ENCODE data around the gene PCBP3. TPM values are rescaled to one million over a fixed set of nuclear protein-coding genes. Genes with fewer than 3 reads are reported as not detected.

Gene PCBP3
- total RNA-seq, 1 experiment from 2014 or later, result 10.9 TPM

DNA sequence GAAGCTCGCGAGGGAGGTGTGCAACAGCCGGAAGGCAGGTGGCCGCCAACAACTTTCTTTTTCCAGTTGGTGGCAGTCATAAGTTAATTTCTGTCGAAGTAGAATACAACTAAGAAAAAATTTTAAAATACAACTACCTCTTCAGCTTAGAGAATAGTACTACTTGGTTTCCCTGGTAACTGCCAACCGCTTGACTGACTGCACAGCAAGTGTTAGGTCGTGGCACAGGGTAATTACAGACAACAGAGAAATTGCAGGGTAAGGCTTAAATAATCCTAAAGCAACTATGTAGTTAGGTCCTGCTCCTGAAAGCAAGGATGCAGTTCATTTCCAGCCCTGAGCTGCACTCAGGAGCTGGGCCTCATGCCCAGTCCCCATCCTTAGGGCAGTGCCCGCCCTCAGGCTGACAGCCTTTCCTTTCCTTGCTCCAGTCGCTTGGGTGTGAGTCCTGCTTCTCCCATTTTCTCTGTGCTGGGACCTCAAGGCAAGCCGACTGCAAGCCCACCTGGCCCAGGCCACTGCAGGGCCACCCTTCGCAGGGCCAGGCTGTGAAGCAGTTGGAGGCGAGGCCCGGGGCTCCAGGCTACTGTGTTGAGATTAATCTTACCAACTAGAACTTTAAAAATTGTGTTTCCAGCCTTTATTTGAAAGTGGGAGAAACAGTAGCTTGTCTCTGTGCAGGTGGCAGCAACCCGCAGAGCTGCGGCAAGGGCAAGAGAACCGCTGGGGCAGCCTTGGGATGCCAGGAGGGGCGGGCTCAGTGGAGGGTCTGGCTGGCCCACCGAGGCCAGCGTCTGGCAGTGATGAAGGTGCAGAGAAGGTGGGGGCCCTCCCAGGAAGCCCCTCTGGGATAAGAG lies 148.3 kb downstream of the PCBP3 start:
- Mint-ChIP-seq H3K36me3 (ENCODE audit: insufficient read depth in 1 of 3, low read depth in 3 of 3) (peaks cover 0 to 4% (median 0%) of the 10 kb centered on the region in 3 experiments; a peak in 1 of 7 replicates), H3K9me3 (no peaks in the 10 kb centered on the region; a peak in 1 of 5 replicates), H3K27me3 (ENCODE audit: low read depth) (peaks cover 2% of the 10 kb centered on the region; the same call in 1 of the 2 replicates), H3K4me3 (no peak overlapping the region), H3K27ac (no peak overlapping the region; a peak in 1 of 7 replicates), H3K4me1 (no peaks in the 10 kb centered on the region)
- Histone ChIP-seq H2BK120ac (ENCODE audit: low read depth, low read length, poor library complexity, severe bottlenecking) (no peak overlapping the region), H4K91ac (ENCODE audit: insufficient read length, low read depth, low read length) (no peak overlapping the region), H3K23me2 (ENCODE audit: insufficient read length, low read depth, low read length, poor library complexity, severe bottlenecking) (no peaks in the 10 kb centered on the region), H3K79me1 (ENCODE audit: insufficient read depth, low read depth, low read length, poor library complexity, severe bottlenecking) (no peaks in the 10 kb centered on the region), H3K9ac (ENCODE audit: extremely low read depth, insufficient read length, low read length) (no peak overlapping the region), H2AK5ac (ENCODE audit: insufficient read length, low read length) (no peak overlapping the region), H2BK15ac (ENCODE audit: low read depth, low read length) (no peak overlapping the region), H3K4me1 (ENCODE audit: insufficient read depth, low read length) (no peaks in the 10 kb centered on the region), H4K8ac (replicated peaks; ENCODE audit: insufficient read length, low read depth, low read length) (no peak overlapping the region), H3T11ph (ENCODE audit: low read length) (no peak overlapping the region), H2BK20ac (ENCODE audit: low read depth, low read length, poor library complexity, severe bottlenecking) (no peak overlapping the region), H3K4me2 (ENCODE audit: insufficient read depth, insufficient read length, low read length) (no peak overlapping the region), H2BK5ac (ENCODE audit: insufficient read length, low read length) (no peak overlapping the region), H2AFZ (ENCODE audit: low read length) (no peak overlapping the region), H4K20me1 (ENCODE audit: control insufficient read depth, insufficient read depth, insufficient read length) (peaks cover 3% of the 10 kb centered on the region), H3K79me2 (ENCODE audit: insufficient read depth, low read length) (no peaks in the 10 kb centered on the region), H4K5ac (ENCODE audit: insufficient read length, low read depth, low read length) (no peak overlapping the region), H3K14ac (ENCODE audit: insufficient read depth, low read length) (no peak overlapping the region), H3K23ac (ENCODE audit: insufficient read length, low read depth, low read length) (no peak overlapping the region), H3K4ac (ENCODE audit: low read depth, low read length) (no peak overlapping the region), H3K9me3 (ENCODE audit: control insufficient read depth, low read depth, low read length) (no peaks in the 10 kb centered on the region), H2BK12ac (ENCODE audit: insufficient read length, low read depth, low read length) (no peak overlapping the region), H3K18ac (ENCODE audit: insufficient read length, low read depth, low read length) (no peak overlapping the region), H3K56ac (ENCODE audit: insufficient read length, low read depth, low read length) (no peak overlapping the region), H3K27me3 (ENCODE audit: insufficient read depth, low read length) (no peaks in the 10 kb centered on the region), H3K27ac (ENCODE audit: insufficient read length, low read depth, low read length) (no peak overlapping the region)
- TF ChIP-seq, protein P1, sequence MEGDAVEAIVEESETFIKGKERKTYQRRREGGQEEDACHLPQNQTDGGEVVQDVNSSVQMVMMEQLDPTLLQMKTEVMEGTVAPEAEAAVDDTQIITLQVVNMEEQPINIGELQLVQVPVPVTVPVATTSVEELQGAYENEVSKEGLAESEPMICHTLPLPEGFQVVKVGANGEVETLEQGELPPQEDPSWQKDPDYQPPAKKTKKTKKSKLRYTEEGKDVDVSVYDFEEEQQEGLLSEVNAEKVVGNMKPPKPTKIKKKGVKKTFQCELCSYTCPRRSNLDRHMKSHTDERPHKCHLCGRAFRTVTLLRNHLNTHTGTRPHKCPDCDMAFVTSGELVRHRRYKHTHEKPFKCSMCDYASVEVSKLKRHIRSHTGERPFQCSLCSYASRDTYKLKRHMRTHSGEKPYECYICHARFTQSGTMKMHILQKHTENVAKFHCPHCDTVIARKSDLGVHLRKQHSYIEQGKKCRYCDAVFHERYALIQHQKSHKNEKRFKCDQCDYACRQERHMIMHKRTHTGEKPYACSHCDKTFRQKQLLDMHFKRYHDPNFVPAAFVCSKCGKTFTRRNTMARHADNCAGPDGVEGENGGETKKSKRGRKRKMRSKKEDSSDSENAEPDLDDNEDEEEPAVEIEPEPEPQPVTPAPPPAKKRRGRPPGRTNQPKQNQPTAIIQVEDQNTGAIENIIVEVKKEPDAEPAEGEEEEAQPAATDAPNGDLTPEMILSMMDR (conservative IDR thresholded peaks at IDR 0.05), result no peak
- no peak for DNase-seq
- whole genome bisulfite sequencing (ENCODE audit: extremely low coverage, insufficient read length, low lambda C conversion rate), result no CpG with 5 or more reads among the region's 19 CpGs
